Measurements from ENCODE around the gene PTGS2.

DNA sequence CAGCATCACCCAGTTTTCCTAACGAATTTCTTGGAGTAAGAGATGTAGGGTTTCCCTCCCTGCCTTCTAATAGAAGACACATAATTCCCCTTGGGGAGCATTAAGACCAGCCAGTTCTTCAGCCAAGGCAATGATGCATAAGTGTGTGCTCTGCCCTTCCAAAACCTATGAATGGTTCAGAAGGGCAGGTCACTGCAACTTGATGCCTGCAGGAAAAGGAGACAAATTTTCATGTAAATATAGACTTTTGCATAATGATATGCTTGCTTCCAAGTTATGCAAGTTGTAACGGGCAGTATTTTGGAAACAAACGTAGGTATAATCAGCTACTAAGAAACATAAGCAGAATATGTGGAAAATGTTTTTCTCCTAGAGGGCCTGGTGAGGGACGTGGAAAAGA is 31.6 kb downstream of the PTGS2 start:
- no peak for TF ChIP-seq POLR2A (IDR thresholded peaks at IDR 0.05)
- TF ChIP-seq, protein P1, sequence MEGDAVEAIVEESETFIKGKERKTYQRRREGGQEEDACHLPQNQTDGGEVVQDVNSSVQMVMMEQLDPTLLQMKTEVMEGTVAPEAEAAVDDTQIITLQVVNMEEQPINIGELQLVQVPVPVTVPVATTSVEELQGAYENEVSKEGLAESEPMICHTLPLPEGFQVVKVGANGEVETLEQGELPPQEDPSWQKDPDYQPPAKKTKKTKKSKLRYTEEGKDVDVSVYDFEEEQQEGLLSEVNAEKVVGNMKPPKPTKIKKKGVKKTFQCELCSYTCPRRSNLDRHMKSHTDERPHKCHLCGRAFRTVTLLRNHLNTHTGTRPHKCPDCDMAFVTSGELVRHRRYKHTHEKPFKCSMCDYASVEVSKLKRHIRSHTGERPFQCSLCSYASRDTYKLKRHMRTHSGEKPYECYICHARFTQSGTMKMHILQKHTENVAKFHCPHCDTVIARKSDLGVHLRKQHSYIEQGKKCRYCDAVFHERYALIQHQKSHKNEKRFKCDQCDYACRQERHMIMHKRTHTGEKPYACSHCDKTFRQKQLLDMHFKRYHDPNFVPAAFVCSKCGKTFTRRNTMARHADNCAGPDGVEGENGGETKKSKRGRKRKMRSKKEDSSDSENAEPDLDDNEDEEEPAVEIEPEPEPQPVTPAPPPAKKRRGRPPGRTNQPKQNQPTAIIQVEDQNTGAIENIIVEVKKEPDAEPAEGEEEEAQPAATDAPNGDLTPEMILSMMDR (IDR thresholded peaks at IDR 0.05): no peak
